ENCODE results near the gene PSKH1.
"Not testable (repeated sequence)": the region's sequence is repeated elsewhere in the genome, so short reads cannot be mapped to it uniquely, and the experiment has no call there.

The PSKH1 gene
- 18.0 reads per million, percentile 44 among the genes with 10 or more reads in this experiment for total RNA-seq

GRCh38 chr16:67892899-67893742, at the start of gene PSKH1:
PSKH1 (plus strand) TSS chr16:67893254; CDS start chr16:67908750, 15,496 bp downstream.
- peak; percentile 93 for DNase-seq

DNA sequence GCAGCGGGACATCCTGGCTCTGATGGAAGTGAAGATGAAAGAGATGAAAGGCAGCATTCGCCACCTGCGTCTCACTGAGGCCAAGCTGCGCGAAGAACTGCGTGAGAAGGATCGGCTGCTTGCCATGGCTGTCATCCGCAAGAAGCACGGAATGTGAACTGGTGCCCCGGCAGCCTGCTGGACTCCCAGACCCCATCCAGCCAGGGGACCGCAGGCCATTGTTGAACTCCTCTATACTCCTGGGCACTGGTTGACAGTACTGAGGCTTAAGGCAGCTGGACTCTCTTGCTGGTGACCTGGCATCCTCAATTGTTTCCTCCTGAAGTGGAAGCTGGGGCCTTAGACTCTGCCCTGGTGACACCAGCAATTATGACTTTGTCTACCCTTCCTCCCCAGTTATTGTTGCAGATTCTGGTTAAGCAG, 49.7 kb upstream of the PSKH1 start:
- DNase-seq: no peak

DNA sequence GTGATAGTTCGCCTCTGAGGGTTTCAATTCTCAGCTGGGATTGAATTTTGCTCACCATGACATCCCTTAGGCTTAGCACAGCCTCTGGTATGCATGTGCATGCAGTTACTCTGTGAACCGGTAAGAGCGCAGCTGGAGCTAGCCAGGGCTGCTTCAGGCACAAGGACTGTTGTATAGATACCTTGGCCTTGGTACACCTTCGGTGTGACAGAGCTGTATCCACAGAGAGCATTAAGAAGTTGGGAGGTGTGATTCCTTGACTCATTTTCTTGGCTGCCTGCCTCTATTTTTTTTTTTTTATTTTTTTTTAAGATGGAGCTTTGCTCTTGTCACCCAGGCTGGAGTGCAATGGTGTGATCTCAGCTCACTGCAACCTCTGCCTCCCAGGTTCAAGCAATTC, 48.6 kb upstream of the PSKH1 start:
- no peak for DNase-seq

DNA sequence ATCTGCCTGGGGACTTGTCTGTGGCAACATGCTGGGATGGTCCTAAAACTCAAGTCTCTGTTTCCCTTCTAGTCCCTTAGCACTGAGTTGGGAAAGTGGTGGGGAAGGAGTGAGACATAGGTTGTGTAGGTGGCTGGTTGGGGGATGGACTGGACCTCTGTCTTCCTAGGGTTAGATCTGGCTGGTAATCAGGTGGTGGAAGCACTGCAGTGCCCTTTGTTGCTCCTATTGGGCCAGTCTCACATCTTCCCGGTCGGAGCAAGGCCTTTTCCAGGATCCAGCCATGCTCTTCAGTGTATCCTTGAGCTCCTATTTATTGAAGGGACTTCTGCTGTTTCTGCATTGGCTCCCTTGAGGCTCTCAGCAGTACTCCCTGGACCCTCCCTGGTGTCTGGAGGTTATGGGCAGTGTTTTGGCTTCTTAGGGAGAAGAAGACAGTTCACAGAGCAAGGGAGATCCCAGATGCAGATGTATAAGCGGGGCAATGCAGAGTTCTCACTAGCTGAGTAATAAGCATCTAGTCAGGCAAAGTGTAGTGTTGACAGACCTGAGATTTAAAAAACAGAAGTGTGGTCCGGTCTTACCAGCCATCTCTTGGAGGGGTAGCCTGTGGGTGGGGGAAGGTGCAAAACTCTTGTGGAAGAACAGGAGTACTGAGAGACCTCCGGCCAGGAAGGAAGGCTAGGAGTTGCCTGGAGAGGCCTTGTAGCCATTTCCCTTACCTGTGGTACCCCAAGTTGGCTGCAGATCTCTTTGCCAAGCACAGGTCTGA, 47.6 kb upstream of the PSKH1 start:
- no peak for DNase-seq

DNA sequence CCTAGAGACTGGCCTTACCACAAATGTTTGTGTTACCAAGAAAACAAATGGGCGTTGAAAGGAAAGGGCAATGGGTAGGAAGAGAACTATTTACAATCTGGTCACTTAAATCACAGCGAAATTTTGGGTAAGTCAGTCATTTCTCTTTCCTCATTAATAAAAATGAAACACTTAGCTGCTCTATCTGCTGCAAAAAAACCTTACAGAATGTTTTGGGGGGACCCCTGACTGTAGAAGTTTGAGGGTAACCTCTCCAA, 47.1 kb upstream of the PSKH1 start:
- no peak for DNase-seq

DNA sequence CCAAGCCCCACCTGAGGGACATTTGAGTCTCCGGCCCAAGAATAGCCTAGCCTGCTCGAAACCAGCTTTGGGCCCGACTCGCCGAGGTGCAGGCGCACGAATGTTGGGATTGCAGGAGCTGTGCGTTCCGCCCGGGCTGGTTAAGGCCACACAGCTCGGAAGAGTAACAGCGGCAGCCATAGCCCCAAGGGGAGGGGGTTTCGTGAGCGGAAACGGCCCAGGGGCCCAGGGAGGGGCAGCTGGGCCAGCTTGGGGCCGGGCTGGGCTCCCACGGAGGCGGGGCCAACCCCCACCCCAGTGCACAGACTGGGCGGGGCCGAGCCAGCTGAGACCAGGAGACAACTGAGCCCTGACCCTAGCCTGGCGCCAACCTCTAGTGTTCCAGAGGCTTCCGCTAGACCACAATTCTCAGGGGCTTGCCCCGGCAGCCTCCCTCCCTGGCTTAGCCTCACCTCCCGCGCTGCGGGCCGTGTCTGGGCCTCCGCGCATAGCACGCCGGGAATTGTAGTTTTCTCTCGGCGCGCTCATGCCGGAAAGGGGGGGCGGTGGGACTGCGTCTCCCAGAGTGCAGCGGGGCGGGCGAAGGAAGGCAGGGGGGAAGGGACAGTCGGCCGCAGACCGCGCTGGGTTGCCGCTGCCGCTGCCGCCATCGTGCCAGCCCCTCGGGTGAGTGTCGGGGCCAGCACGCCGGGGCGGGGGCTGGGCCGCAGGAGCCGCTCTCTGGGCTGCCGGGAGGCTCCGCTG, 46.6 kb upstream of the PSKH1 start, which contains the start of gene NUTF2:
NUTF2 (plus strand) TSS at position 614 of the 744 bp plus-strand sequence. CDS start 18,198 bp downstream, outside the sequence.
- peak; percentile 96 for DNase-seq

DNA sequence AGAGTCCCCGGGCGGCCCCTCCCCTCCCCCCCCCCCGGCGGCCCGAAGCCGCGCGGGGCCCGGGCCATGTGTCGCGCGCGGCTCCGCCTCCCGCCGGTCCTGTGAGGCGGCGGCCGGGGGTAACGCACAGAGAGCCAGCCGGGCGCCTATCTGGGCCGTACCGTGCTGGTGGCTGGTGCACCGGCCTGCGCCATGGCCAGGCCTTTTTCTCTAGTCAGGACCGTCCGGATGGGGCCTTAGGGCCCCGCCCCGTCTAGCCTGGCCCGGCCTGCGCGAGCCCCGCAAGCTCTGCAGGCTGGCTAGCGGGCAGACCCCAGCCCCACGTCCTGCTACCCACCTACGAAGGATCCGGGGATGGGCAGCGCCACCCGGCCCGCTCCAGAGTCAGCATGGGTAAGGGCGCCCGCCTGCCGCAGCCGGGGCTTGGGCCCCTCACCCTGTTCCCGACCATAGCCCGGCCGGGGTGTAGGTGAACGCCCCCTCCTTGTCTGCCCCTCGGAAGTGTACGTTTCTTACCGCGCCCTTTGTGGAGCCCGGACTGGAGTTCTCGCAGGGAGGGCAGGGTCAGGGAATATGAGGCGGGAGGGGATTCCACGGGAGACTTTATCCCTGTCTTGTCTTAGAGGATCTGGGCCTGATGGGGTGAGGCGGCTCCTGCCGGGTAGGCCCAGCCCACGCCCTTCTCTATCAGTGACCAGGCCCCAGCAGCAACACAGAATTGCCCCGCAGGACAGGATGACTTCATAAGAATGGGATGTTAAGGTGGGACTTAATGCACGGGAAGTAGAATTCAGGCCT, 45.8 kb upstream of the PSKH1 start, which contains the start of gene CENPT:
CENPT (minus strand) TSS at position 630 of the 798 bp plus-strand sequence. CDS start 13,834 bp downstream, outside the sequence.
- DNase-seq: no peak

- no peak for DNase-seq
Observed at GRCh38 chr16:67848118-67848517, 44.9 kb upstream of the PSKH1 start.

DNA sequence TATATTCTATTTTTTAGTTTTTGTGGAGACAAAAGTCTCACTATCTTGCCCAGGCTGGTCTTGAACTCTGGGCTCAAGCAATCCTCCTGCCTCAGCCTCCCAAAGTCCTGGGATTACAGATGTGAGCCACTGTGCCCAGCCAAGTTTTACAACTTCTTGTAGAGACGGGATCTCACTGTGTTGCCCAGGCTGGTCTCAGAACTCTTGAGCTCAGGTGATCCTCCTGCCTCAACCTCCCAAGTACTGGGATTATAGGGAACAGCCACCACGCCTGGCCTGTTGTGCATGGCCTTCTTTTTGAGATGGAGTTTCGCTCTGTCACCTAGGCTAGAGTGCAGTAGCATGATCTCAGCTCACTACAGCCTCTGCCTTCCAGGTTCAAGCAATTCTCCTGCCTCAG, 39.4 kb upstream of the PSKH1 start:
- DNase-seq: no peak

DNA sequence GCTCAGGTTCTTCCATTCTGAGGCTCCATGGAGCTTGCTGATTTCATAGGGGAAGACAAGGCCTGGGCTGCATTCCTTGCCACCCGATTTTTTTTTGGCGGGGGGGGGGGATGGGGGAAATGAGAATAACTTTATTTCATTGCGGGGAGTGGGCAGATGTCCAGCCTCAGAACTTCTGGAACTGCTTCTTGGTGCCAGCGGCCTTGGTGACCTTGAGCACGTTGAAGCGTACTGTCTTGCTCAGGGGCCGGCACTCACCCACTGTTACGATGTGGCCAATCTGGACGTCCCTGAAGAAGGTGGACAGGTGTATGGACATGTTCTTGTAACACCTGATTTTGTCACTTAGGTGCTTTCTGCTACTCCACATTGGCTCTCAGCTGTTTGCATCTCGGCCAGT, 37.3 kb upstream of the PSKH1 start:
- DNase-seq: no peak

DNA sequence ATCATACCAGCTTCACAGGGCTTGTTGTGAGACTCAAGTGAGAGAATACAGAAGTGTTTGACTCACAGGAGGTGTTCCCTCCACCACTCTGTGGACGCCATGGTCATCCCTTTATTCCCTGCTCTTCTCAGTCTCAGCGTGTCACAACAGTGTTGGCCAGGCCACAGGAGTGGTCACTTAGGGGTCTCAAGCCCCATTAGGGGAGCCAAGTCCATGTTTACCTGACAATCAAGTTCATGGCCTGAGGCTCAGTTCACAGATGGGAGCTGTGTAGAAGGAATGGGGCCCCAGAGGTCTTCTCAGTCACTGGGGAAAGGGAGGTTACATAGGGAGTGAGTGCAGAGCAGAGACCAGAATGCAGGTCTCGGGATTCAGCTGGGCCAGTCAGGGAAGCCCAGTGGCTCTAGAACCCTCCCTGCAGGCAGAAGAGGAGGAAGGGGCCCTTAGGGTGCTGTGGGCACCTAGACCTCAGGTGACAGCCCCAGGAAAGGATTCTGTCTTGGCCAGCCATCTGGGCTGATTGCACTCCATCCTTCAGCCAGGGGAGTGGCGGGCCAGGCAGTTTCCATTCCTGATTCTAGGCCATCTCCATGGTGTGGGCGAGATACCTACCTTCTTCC, 36.0 kb upstream of the PSKH1 start:
- no peak for DNase-seq

GRCh38 chr16:67857547-67858233, 35.4 kb upstream of the PSKH1 start:
- DNase-seq: peak; percentile 19

DNA sequence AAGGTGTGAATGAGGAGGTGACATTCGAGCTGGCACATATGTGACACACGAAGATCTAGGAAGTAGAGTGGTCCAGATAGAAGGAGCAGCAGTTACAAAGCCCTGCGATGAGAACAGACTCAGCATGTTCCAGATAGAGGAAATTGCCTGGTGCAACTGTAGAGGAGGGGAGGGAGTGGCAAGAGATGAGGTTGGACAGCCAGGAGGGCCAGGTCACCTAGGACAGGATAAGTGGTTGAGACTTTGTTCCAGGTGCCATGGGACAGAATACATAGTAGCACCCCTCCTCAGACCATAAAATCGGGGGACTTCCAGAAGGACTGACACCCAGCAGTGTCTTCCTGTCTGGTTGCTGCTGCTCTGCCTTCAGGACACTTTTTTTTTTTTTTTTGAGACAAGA, 34.6 kb upstream of the PSKH1 start:
- DNase-seq: no peak

DNA sequence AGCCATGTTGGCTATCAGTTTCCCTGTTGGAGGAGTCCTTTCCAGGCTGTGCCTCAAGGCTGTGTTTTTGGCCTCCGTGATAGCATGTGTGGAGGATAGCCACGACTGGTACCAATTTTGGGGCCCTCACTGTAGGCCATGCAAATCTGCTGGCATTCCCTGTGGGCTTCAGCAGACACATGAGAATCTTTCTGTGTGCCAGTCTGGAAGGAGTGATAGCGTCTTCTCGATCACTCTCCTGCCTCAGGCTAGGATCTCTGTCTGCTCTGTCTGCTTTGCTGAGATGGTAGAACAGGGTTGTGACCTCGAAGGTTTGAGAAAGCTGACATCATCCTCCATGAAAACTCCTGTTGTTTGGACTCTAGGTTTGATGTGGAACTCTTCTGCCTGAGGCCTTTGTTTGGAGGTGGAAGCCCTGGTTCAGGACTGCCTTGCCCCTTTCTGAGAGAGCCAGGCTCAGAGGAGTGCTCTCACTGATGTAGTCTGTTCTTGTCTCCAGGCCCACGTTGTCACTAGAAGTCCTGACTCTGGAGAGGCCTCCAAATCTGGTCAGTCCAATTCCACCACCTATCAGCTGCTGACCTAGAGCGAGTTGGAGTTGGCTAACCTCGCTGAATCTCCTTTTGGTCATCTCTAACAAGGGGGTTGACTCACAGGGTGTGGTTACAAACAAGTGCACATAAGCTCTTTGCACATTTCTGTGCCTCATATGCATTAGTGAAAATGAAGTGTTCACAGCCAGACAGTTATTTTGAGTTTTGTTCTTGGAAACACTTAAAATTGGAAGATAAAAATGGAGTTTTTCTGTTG, 32.3 kb upstream of the PSKH1 start:
- no peak for DNase-seq

DNA sequence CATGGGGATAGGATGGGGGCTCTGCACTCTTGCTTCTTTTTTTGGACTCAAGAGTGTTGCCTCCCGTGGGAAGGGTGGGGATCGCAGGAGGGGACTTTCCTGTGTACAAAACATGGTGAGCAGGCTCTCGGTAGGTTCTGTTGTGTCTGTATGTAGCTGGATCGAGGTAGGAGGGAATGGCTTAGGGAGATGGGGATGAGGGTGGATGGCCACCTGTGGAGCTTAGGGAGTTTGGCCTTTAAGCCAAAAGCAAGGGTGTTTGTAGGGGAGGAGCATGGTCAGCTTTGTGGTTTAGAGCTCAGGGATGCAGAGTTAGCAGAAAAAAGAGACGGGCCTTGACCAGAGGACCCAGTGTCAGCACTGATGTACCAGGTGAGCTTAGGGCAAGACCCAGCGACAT, 31.2 kb upstream of the PSKH1 start:
- DNase-seq: no peak

DNA sequence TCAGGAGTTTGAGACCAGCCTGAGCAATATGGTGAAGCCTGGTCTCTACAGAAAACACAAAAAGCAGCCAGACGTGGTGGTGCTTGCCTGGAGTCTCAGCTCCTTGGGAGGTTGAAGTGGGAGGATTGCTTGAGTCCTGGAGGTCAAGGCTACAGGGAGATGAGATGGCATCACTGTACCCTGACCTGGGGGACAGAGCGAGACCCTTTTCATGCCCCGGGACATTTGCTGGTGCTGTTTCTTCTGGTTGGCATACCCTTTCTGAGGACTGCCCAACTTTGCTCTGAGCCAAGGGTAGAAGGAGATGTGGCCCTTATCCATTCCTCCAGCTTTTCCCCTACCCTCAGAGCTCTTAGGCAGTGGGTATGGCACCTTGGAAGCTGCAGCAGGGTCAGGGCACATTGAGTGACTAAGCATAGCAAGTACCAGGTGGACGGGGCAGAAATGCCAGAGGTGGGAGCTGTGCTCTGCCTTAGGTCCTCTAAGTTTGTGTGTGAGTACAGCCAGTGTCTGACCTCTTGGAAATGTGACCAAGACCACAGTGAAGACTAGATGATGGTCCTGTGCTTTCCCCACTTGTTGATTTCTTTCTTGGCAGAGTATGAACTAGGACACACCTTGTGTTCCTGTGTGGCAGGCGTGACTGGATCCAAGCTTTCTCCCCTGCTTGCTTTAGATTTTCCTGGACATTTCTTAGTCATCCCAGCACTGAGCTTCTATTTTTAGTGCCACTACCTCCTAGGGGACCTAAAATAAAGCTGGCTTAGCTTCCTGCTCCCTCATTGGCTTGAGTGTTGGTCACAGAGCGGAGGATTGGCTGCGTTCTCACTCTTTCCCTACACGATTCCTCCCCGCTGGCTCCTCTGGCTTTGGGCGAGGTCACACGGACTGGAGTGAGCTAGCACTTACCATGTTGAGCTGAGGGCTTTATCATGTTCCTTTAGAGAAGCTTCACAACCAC, 30.2 kb upstream of the PSKH1 start:
- DNase-seq: no peak

- not testable (repeated sequence) for DNase-seq
Observed at GRCh38 chr16:67864044-67864443, 29.0 kb upstream of the PSKH1 start.

DNA sequence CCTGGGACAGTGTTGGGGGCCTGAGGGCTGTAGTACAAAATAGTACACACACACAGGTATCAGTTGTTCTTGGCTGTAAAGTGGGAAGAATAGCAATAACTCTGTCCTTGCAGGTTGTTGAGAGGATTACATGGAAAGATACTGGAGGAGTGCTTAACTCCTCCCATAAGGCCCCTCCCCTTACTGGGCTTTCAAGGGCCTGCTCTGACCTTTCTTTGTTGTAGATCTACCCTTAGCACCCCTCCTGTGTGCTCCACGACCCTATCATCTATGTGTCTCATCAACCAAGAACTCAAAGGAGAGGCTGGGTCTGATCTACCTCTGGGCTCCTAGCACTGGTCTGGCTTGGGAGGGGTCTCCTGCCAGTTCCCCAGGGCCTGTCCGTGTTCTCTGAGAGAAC, 28.5 kb upstream of the PSKH1 start:
- DNase-seq: no peak

- DNase-seq: no peak
Observed at GRCh38 chr16:67865318-67865717, 27.7 kb upstream of the PSKH1 start.

Data from effector CD4-positive, alpha-beta T cell (primary cell).